GM08714 (cell line): ENCODE results near the gene PDSS2.
"Not testable (repeated sequence)": the region's sequence is repeated elsewhere in the genome, so short reads cannot be mapped to it uniquely, and the experiment has no call there.

Experiments used
- H3K4me3 ChIP-seq: fragments of 200-500 bp; sonication (Bioruptor generic); 2 replicates; pipeline ENCODE4 v1.5.1; 2014; ENCODE audit warnings: mild to moderate bottlenecking, low read length, inconsistent platforms
- ZNF274 ChIP-seq: IDR thresholded peaks from 2 replicates; pipeline ENCODE4 v1.6.1; 2012; ENCODE audit warnings: mild to moderate bottlenecking, low read depth, low read length

Gene PDSS2

GRCh38 chr6:107314531-107314939 is 144.8 kb downstream of the PDSS2 start:
- no peak overlapping the region for H3K4me3 ChIP-seq
- no peak for TF ChIP-seq ZNF274

- no peak overlapping the region for H3K4me3 ChIP-seq
- no peak for TF ChIP-seq ZNF274
Measured at GRCh38 chr6:107313776-107314175, 145.6 kb downstream of the PDSS2 start.

DNA sequence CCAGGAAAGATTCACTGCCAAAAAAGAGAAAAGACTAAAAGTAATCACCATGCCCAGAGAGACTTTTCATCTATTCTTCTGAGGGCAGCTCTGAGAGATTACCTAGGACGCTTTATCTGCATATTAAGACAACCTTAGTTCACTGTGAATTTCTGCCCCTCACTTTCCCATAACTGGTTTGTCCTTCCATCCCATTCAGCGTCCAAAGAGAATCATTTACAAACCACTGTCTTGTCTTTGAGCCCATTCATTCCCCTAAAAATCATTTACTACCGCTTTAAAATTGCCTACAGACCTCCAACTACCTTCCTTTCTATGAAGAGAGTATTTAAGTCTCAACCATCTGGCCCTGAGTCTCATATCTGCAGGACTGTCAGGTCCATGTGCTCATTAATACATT is 149.0 kb downstream of the PDSS2 start:
- no peak overlapping the region for H3K4me3 ChIP-seq
- TF ChIP-seq ZNF274: no peak

GRCh38 chr6:107308677-107309076 is 150.7 kb downstream of the PDSS2 start:
- no peak for TF ChIP-seq ZNF274
- H3K4me3 ChIP-seq: no peak overlapping the region

GRCh38 chr6:107305994-107306393 is 153.4 kb downstream of the PDSS2 start:
- H3K4me3 ChIP-seq: not testable (repeated sequence)

GRCh38 chr6:107305391-107305790 is 154.0 kb downstream of the PDSS2 start:
- no peak for TF ChIP-seq ZNF274
- H3K4me3 ChIP-seq: no peak overlapping the region

GRCh38 chr6:107304421-107305025 is 154.8 kb downstream of the PDSS2 start:
- H3K4me3 ChIP-seq: no peak overlapping the region
- no peak for TF ChIP-seq ZNF274

DNA sequence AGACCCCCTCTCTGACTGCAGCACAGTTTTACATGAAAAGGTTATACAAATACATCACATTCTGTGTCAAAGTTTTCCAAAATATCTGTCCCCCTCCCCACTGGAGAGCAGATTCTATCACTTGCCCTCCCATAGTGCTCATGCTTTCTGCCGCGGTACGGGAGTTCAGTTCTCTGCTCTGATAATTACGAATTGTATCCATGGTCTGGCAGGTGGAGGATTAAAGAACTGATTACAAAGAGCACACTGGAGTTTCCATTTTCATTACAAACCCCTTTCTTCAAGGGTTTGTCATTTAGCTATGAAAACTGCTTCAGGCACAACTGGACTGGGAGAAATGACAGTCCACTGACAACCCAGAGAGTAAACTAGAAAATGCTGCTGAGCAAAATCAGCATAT is 166.0 kb downstream of the PDSS2 start:
- H3K4me3 ChIP-seq: no peak overlapping the region
- no peak for TF ChIP-seq ZNF274

DNA sequence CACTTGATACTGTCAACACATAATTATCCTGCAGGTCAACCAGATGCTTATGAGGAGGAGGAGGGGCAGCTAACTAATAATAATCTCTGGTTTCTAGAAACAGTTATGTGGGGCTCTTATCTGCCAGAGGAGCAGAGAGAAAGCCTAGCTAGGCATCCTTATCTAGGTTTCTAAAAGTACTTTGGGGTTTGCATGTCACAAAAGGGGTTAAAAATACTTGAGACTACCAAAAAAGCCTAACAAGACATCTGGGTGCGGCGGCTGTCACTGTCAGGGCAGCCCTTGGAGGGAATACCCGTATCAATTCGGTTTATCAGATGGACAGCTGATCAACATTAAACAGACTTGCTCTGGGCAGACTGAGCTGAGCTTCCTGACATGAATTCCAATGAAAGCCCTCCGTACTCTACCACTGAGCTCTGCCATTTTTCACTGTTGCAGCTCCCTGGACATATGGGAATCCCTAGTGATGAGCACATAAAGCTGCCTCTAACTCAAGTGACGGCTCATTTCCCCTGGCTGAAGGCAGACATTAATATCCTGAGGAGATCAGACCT is 166.6 kb downstream of the PDSS2 start:
- TF ChIP-seq ZNF274: no peak
- H3K4me3 ChIP-seq: no peak overlapping the region

- TF ChIP-seq ZNF274: no peak
- H3K4me3 ChIP-seq: no peak overlapping the region
Measured at GRCh38 chr6:107290491-107290890, 168.9 kb downstream of the PDSS2 start.

GRCh38 chr6:107289258-107289657 is 170.1 kb downstream of the PDSS2 start:
- not testable (repeated sequence) for H3K4me3 ChIP-seq

DNA sequence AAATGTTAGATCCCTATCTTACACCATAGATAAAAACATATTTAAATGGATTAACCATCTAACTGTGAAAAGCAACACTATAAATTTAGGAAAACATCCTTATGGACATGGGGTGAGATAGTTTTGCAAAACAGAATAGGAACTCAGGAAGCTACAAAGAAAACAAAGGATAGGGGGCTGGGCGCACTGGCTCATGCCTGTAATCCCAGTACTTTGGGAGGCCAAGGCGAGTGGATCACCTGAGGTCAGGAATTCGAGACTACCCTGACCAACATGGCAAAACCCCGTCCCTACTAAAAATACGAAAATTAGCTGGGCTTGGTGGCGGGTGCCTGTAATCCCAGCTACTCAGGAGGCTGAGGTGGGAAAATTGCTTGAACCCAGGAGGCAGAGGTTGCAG is 173.7 kb downstream of the PDSS2 start:
- H3K4me3 ChIP-seq: not testable (repeated sequence)

GRCh38 chr6:107284805-107285204 is 174.6 kb downstream of the PDSS2 start:
- no peak for TF ChIP-seq ZNF274
- H3K4me3 ChIP-seq: no peak overlapping the region

GRCh38 chr6:107280791-107281190 is 178.6 kb downstream of the PDSS2 start:
- TF ChIP-seq ZNF274: no peak
- no peak overlapping the region for H3K4me3 ChIP-seq

GRCh38 chr6:107280001-107280400 is 179.4 kb downstream of the PDSS2 start:
- H3K4me3 ChIP-seq: not testable (repeated sequence)

- no peak for TF ChIP-seq ZNF274
- H3K4me3 ChIP-seq: no peak overlapping the region
Measured at GRCh38 chr6:107275330-107275865, 184.0 kb downstream of the PDSS2 start.
